Cerebellar nuclear complex (tissue), 1 donor: ENCODE measurements around the gene MBLAC2.
A peak's percentile ranks its signal among the peaks of the same experiment; 100 is the strongest.

ENCODE experiments used
- DNase-seq, 2 experiments: peaks; one replicate each; lab custom pipeline; 2025; lab: John Stamatoyannopoulos, UW

The MBLAC2 gene

DNA sequence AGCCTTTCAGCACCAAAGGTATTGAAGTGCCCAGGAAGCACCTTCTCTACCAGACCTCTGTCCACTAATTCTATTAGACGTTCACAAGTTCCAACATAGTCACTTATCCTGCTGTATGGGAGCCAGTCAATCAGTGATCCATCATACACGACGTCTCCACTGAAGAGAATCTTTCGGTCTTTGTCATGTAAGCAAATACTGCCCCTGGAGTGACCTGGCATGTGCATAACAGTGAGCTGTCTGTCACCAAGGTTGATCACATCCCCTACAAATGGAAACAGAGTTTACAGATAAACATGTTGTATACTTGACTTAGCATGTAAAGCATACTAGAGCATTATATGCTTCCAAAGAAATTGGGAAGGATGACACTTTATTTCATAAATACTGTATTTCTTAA is 13.3 kb downstream of the MBLAC2 start:
- no peak for DNase-seq

DNA sequence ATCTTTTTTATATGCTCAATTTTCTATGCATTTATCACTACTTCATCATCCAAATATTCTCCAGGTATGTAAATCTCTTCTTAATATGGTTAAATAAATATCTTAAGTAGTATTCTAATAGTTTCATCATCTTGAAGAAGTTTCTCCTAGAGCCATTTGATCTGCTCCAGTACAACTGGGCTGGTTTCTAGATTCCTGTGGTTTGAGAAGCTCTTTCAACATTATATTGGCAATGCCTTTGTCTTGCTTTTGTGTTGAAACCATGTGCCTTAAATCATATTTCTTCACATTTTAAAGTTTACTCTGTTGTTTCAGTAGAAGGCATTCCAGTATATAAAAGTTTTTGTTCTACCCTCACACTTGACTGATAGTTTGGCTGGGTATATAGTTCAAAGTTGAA is 27.6 kb downstream of the MBLAC2 start:
- DNase-seq, result no peak

DNA sequence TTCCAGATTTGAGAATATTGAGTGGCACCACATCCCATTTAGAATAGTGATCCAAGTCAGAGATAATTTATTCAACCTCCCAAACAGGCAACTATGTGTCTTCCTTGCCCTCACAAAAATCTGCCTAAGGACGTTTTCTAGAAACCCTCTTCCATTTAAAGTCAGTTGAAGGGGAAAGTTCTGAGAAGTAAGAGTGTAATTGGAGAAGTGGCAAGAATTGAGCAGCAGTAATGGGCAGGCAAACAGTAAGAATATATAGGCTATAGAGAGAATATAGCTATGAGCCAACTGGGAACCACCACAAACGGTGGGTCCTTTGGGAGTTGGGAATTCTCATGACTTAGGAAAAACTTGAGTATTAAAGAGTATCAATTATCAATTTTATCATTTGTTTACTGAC is 33.9 kb downstream of the MBLAC2 start:
- DNase-seq, result no peak

DNA sequence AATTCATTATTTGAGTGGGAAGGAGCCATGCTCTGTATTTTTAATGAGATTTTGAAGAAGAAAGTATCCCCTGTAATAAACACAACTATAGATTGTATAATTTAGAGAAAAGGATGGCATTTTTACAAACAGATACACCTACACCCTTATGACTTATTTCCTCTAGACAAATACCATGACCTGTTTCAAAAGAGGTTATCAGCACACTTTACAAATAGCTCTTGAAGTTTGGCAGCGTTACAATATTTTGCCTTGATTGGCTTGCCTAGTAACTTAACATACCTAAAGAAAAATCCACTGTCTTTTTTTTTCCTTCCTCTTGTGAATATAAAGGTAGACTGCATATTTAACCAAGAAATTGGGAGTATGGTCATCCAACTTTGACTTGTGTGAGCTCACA is 36.5 kb downstream of the MBLAC2 start:
- no peak for DNase-seq

DNA sequence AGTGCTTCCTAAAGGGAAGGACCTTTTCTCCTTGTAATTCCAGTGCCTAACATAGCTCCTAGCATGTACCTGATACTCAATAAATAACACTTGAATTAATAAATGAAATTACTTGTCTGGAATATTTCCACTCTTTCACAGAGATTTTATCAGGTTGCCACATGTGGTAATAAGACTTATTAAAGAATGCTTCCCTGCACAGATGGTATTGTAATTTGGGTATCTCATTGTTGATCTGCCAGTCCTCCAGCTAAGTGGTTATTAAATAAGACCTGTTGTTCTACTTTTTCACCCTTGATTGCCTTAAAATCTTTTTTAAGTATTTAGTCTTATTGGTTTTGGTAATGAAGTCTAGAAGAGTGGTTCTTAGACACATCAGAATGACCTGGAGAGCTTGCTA is 36.9 kb downstream of the MBLAC2 start:
- DNase-seq, result no peak

DNA sequence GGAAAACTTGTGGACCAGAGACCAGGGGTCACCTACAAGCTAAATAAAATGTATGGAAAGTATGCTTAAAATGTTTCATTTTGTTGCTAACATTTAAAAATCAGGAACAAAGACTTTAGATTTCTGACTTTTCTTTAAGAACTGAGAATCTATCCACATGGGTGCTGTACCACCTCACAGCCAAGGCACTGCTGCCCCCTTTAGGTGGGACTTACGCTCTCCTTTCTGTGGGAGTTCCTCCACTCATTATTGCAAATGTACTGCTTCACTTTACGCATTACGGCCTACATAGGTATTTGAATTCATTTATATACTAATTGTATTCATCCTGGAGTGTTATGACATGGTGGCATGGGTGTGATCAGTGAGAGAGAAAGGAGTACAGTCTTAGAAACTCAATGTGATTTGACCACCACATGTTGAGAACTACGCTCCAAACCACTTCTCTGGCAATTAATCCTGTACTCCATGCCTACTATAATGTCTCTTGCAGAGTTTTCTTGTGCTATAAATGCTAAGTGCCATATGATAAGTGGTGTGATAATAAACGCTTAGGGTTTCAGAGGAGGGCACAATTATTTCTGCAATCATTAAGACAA is 40.4 kb downstream of the MBLAC2 start:
- DNase-seq, result no peak

DNA sequence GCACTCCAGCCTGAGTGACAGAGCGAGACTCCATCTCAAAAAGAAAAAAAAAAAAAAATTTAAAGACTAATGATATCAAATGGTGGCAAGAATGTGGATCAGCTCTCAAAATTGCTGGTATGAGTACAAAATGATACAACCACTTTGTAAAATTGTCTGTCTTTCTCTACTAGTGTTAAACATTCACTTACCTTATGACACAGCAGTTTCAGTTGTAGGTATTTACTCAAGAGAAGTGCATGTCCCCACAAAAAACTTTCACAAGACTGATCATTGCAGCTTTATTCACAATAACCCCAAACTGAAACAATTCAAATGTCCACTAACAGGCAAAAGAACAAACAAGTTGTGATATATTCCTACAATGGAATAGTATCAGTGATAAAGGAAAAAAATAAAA is 50.3 kb downstream of the MBLAC2 start:
- no peak for DNase-seq

DNA sequence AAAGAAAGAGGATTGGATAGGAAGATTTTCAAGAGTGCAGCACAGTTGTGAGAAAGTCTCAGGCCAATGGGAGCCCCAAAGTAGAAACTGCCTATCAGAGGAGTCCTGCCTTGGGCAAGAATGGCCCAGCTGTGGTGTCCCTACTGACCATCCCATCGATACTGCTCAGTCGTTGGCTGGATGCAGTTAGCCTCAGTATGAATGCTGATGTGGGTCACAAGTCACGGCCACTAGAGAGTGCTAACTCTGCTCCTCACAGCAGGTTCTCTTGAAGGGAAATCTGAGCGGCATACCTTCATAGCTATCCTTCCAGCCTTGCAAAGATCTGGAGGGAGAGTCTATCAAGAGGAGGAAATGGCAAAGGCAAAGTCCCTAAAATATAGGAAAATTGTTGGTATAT is 53.4 kb downstream of the MBLAC2 start:
- no peak for DNase-seq

DNA sequence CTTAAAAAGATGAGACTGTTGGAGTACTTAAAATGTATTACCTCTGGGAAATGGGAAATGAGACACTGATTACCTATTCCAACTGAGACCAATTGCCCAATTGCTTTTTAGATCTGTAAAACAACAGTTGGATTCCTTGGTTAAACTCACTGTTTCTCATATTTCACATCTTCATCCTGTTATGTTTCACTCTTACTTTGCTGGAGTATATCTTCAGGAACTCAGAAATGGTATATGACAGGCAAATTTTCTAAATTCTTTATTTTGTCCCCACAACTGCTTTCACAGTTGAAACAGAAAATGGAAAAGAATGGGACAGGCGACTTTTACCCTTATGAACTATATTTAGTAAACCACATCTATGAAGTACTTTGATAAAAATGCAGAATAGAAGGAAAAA is 56.4 kb downstream of the MBLAC2 start:
- DNase-seq, result no peak

DNA sequence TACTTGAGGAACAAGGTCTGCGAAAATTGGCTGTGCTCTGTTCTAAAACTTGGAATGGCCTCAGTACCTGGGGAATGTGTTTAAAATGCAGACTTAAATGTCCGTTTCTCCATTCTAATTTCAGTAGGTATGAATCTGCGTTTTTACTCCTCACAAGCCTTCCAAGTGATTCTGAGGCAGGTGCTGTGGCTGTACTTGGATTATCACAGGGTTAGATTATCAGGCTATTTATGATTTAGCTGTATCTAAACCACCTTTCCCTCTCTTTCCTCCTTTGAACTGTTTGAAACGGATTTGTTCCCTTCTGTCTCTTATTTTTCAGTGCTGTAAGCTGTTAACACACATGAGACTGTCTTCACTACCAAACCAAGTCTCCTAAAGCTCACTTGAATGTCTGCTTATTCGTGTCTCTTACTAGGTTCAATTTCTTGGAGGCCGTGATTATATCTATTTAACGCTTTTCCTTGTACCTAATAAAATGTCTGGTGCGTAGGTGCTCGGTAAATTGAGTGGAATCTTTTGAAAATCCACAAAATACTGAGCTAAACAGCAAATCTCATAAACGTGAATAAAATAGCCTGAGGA is 64.3 kb downstream of the MBLAC2 start:
- DNase-seq, result no peak

DNA sequence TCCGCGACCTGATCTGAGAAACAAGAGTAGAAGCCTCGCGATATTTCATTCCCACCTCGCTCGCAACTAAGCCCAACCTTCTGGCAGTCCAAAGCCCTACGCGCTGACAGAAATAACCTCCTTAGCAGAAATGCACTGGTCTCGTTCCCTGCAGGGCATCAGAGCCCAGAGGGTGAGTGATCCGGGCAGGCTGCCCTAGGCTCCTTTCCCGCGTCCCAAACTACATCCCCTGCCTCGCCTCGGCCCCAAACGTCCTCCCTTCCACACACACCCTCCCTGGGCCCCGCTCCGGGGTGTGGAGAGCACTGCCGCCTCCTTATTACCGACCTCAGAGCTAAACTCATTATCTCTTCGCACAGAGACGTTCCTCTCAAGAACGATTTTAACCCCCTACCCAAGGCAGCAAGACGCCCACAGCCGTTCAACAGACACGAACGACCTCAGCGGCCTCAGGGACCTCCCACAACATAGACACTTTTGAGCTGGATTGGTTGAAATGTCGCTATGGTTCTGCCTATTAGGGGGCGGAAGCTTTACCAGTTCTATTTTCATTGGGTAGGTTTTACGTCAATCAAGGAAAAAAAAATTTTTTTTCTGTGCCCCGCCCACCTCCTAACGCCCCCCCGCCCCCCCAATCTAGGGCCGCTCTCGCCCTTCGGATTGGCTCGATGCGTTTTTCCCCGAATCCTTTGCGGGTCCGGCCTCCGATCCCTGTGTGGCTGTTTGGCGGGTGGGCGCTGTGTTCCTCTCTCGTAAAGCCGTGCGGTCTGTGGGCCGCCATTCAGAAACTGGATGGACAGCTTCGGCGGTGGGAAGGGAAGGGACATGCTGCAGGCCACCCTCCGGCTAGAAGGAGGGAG is 65.0 kb downstream of the MBLAC2 start, which contains the start of gene CETN3:
CETN3 (minus strand) TSS at position 439 of the 860 bp plus-strand sequence; CDS start at position 344, 95 bp downstream.
- peak; percentile 78 to 97 for DNase-seq

DNA sequence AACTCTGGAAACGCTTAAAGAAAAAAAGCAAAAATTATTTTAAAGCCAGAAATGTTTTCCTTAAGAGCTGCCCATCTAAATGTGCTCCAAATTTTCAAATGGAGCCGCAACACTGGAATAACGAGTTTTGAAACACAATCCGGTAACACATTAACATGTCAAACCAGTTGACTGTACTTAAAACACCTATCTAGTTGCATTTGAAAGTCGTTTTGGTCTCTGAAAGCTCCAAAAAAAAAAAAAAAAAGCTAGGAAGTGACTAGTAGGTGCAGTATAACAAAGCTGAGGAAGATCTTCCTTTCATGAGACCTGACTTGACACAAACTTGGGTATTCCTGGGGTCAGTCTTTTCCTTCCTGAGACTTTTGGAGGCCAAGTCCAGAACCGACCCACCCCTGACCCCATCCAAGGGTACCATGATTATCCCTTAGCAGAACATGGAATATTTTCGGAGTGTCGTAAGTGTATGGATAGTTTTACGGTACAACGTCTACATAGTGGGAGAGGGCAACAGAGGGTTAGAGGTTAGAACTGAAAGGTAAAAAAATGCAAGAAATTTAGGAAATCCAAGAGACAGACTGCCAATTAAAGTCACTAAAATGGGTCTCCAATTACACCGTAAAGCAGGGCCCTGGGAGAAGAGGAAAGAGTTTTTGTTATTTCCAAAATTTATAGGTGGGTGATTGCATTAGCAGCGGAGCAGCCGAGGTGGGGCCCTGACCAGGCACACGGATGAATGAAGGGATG is 65.8 kb downstream of the MBLAC2 start:
- no peak for DNase-seq
